PFSK-1 (cell line): ENCODE measurements around the gene MXI1.

Experiments
- POLR2AphosphoS5 ChIP-seq: IDR thresholded peaks from 2 replicates; pipeline ENCODE4 v1.6.1; 2012; ENCODE audit warnings: low read depth, mild to moderate bottlenecking, control low read depth, low read length, moderate library complexity
- REST ChIP-seq, 2 experiments: IDR thresholded peaks; 2 replicates each; pipeline versions ENCODE4 v1.6.1 to v1.8.0; 2011 to 2012; ENCODE audit warnings: low read depth in 2 of 2, low read length in 2 of 2, control low read depth in 1 of 2, inconsistent platforms in 1 of 2, mild to moderate bottlenecking in 1 of 2, moderate library complexity in 1 of 2; ENCODE audit not compliant: insufficient read depth in 1 of 2
- TAF1 ChIP-seq: IDR thresholded peaks from 2 replicates; pipeline ENCODE4 v1.6.1; 2012; ENCODE audit warnings: low read length, control low read depth, borderline replicate concordance; ENCODE audit not compliant: insufficient read depth

- no peak for TF ChIP-seq REST (IDR thresholded peaks at IDR 0.05; ENCODE audit: insufficient read depth in 1 of 2, low read depth in 2 of 2, low read length in 2 of 2)
- no peak for TF ChIP-seq POLR2AphosphoS5
- TF ChIP-seq TAF1: no peak
These were observed 2.7 kb downstream of the MXI1 start for GRCh38 chr10:110209926-110210673.
